ENCODE data around the gene PHLPP1. TPM values are rescaled to one million over a fixed set of nuclear protein-coding genes. Genes with fewer than 3 reads are reported as not detected.

PHLPP1 gene
- total RNA-seq, 1 experiment from 2014 or later: 28.0 TPM

- CTCF ChIA-PET: interaction anchor here (0.6 to 1.4 kb wide), 5 partner anchors 10 to 145 kb away, joined by 3 to 4 read pairs (median 3); partner anchors contain the start of gene PHLPP1
- TF ChIP-seq, protein P1, sequence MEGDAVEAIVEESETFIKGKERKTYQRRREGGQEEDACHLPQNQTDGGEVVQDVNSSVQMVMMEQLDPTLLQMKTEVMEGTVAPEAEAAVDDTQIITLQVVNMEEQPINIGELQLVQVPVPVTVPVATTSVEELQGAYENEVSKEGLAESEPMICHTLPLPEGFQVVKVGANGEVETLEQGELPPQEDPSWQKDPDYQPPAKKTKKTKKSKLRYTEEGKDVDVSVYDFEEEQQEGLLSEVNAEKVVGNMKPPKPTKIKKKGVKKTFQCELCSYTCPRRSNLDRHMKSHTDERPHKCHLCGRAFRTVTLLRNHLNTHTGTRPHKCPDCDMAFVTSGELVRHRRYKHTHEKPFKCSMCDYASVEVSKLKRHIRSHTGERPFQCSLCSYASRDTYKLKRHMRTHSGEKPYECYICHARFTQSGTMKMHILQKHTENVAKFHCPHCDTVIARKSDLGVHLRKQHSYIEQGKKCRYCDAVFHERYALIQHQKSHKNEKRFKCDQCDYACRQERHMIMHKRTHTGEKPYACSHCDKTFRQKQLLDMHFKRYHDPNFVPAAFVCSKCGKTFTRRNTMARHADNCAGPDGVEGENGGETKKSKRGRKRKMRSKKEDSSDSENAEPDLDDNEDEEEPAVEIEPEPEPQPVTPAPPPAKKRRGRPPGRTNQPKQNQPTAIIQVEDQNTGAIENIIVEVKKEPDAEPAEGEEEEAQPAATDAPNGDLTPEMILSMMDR (IDR thresholded peaks at IDR 0.05; ENCODE audit: unreplicated experiment): no peak
- no peak for DNase-seq
- Mint-ChIP-seq H3K9me3 (ENCODE audit: low read depth, unreplicated experiment) (no peaks in the 10 kb centered on the region), H3K27me3 (ENCODE audit: unreplicated experiment) (no peaks in the 10 kb centered on the region), H3K4me1 (ENCODE audit: low read depth, unreplicated experiment) (peaks cover 60% of the 10 kb centered on the region), H3K36me3 (ENCODE audit: insufficient read depth, unreplicated experiment) (peaks cover 7% of the 10 kb centered on the region), H3K4me3 (ENCODE audit: low read depth, unreplicated experiment) (peak overlapping the region; percentile 30), H3K27ac (ENCODE audit: unreplicated experiment) (peak overlapping the region; percentile 84)
- BruUV-seq (replicated peaks): no TSS peak
- intact Hi-C loops (cut with micrococcal nuclease; ENCODE audit: unreplicated experiment): loop anchor here (5.0 to 10.0 kb wide), 2 partner anchors 96 to 132 kb away; partner anchors contain the start of gene PHLPP1
Observed at GRCh38 chr18:62812876-62813275, 97.5 kb downstream of the PHLPP1 start.

DNA sequence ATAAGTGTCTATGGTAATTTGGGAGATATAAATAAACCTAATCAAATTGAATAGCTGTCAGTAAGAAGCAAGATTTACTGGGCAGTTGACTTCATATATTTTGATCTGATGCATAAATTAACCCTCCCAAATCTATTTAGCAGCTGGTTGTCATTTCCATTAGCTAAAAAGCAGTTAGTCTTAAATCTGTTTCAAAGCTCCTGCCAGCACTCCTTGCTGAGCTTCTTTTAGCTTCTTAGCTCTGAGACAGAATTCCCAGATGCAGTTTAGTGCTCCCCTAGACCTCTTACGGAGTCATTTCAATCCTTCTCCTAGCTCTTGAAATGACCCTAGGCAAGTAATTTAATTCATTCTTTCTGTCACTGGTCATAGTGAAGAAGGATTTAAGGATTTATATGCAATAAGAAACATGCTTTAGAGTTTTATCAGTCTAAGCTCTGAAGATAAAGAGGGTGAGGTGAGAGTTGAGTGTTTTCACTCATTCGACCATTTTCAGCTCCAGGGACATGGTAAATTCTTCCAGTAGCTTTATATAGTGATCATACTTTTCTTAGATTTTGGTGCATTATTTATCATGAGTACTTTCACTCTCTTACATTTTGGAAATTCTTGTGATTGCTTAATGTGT lies 98.9 kb downstream of the PHLPP1 start:
- Mint-ChIP-seq H3K4me3 (ENCODE audit: low read depth, unreplicated experiment) (no peak overlapping the region), H3K27ac (ENCODE audit: unreplicated experiment) (no peak overlapping the region), H3K27me3 (ENCODE audit: unreplicated experiment) (no peaks in the 10 kb centered on the region), H3K36me3 (ENCODE audit: insufficient read depth, unreplicated experiment) (peaks cover 7% of the 10 kb centered on the region), H3K4me1 (ENCODE audit: low read depth, unreplicated experiment) (peaks cover 54% of the 10 kb centered on the region), H3K9me3 (ENCODE audit: low read depth, unreplicated experiment) (no peaks in the 10 kb centered on the region)
- CTCF ChIA-PET: interaction anchor here (0.9 to 1.3 kb wide), 5 partner anchors 12 to 99 kb away, joined by 3 to 6 read pairs (median 3); partner anchors contain the start of gene PHLPP1
- TF ChIP-seq, protein P1 (IDR thresholded peaks at IDR 0.05; ENCODE audit: unreplicated experiment): no peak
- DNase-seq: no peak
- BruUV-seq (replicated peaks): no TSS peak
- intact Hi-C loops (cut with micrococcal nuclease; ENCODE audit: unreplicated experiment): loop anchor here (5.0 to 10.0 kb wide), 2 partner anchors 97 to 131 kb away; partner anchors contain the start of gene PHLPP1

GRCh38 chr18:62825382-62825781 lies 110.0 kb downstream of the PHLPP1 start:
- no peaks in the 10 kb centered on the region for H3K27me3 Mint-ChIP-seq (ENCODE audit: unreplicated experiment)
- CTCF ChIA-PET: interaction anchor here (1.2 kb wide), 1 partner anchor 11 kb away, joined by 3 read pairs; no protein-coding TSS in a partner anchor
- TF ChIP-seq, protein P1 (IDR thresholded peaks at IDR 0.05; ENCODE audit: unreplicated experiment): no peak
- BruUV-seq (replicated peaks): no TSS peak
- no peak overlapping the region for H3K27ac Mint-ChIP-seq (ENCODE audit: unreplicated experiment)
- H3K4me1 Mint-ChIP-seq (ENCODE audit: low read depth, unreplicated experiment): peaks cover 20% of the 10 kb centered on the region
- no peaks in the 10 kb centered on the region for H3K36me3 Mint-ChIP-seq (ENCODE audit: insufficient read depth, unreplicated experiment)
- DNase-seq: no peak
- no peaks in the 10 kb centered on the region for H3K9me3 Mint-ChIP-seq (ENCODE audit: low read depth, unreplicated experiment)
- intact Hi-C loops (cut with micrococcal nuclease; ENCODE audit: unreplicated experiment): no loop called here
- no peak overlapping the region for H3K4me3 Mint-ChIP-seq (ENCODE audit: low read depth, unreplicated experiment)

DNA sequence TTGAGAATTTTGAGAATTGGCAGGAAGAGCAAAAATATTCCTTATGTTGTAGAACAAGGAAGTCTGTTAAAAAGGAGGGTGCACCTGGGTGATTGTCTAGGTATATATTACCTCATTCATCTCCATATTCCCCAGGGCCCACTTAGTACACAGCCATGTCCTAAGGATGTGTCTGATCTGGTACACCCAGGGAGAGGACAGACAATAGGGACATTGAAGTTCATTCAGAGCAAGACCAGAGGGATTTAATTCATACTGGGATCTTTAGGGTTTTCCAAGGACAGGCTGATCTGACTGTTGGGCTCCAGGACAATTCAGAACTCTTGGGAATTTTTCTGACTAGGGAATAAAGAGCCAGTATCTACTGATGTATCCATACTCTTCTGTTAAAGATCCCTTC lies 112.1 kb downstream of the PHLPP1 start:
- CTCF ChIA-PET: no interaction called here
- peak overlapping the region; percentile 10 for H3K27ac Mint-ChIP-seq (ENCODE audit: unreplicated experiment)
- no peak for DNase-seq
- no TSS peak for BruUV-seq (replicated peaks)
- no peaks in the 10 kb centered on the region for H3K27me3 Mint-ChIP-seq (ENCODE audit: unreplicated experiment)
- H3K4me1 Mint-ChIP-seq (ENCODE audit: low read depth, unreplicated experiment): peaks cover 34% of the 10 kb centered on the region
- H3K4me3 Mint-ChIP-seq (ENCODE audit: low read depth, unreplicated experiment): no peak overlapping the region
- TF ChIP-seq, protein P1 (IDR thresholded peaks at IDR 0.05; ENCODE audit: unreplicated experiment): no peak
- no peaks in the 10 kb centered on the region for H3K9me3 Mint-ChIP-seq (ENCODE audit: low read depth, unreplicated experiment)
- intact Hi-C loops (cut with micrococcal nuclease; ENCODE audit: unreplicated experiment): no loop called here
- no peaks in the 10 kb centered on the region for H3K36me3 Mint-ChIP-seq (ENCODE audit: insufficient read depth, unreplicated experiment)

Data from Calu3 (cell line).